B cell (primary cell): ENCODE results near the gene TTLL5. TPM values are rescaled to one million over a fixed set of nuclear protein-coding genes. Genes with fewer than 3 reads are reported as not detected.

ENCODE experiments used
- ATAC-seq: fragments of 200-7000 bp; cut with Tn5 transposase; one replicate; pipeline ENCODE4 v1.10.0; 2021; ENCODE audit warnings: low read depth, mild to moderate bottlenecking, moderate number of reproducible peaks, moderate library complexity
- CTCF ChIA-PET: fragments of 350-600 bp; sonication (Branson Sonifier 250); formaldehyde crosslinking; loops from one replicate; lab custom pipeline; 2021; ENCODE audit warnings: antibody characterized with exemption, inconsistent platforms; lab: Charles Lee
- POLR2A ChIA-PET: fragments of 350-600 bp; sonication (Branson Sonifier 250); formaldehyde crosslinking; loops from one replicate; lab custom pipeline; 2021; ENCODE audit warnings: antibody characterized with exemption; lab: Charles Lee
- DNase-seq: peaks from one replicate; pipeline ENCODE4 v3.0.0; 2013
- H2AFZ ChIP-seq: 2 replicates; pipeline ENCODE4 v1.6.1; 2012; ENCODE audit warnings: mild to moderate bottlenecking, low read depth, low read length; ENCODE audit not compliant: insufficient read depth, poor library complexity, severe bottlenecking
- H3K27ac ChIP-seq, 2 donors: 1 replicate in 1 of 2; 2 replicates in 1 of 2; pipeline ENCODE4 v1.5.1; 2012 to 2013; ENCODE audit warnings: low read length in 2 of 2, mild to moderate bottlenecking in 2 of 2, moderate library complexity in 1 of 2
- H3K27me3 ChIP-seq, 4 experiments: fragments of 200-600 bp in 1 of 4; sonication (generic) in 1 of 4; replicated peaks in 1 of 4; 1 replicate in 2 of 4; 2 replicates in 2 of 4; pipeline versions ENCODE4 v1.6.1 to v1.7.0; 2013 to 2016; ENCODE audit warnings: low read length in 3 of 4, mild to moderate bottlenecking in 2 of 4, mixed read lengths in 1 of 4, moderate library complexity in 1 of 4; ENCODE audit not compliant: insufficient read depth in 4 of 4, control insufficient read depth in 3 of 4; ENCODE audit errors: control extremely low read depth in 1 of 4
- H3K36me3 ChIP-seq, 2 experiments: replicated peaks in 1 of 2; 1 replicate in 1 of 2; 2 replicates in 1 of 2; pipeline versions ENCODE4 v1.6.1 to v1.7.1; 2013; ENCODE audit warnings: low read length in 1 of 2; ENCODE audit not compliant: insufficient read depth in 2 of 2, control insufficient read depth in 1 of 2; ENCODE audit errors: control extremely low read depth in 1 of 2, extremely low read depth in 1 of 2
- H3K4me1 ChIP-seq, 2 donors: fragments of 200-600 bp in 1 of 2; sonication (generic) in 1 of 2; 1 replicate in 1 of 2; 2 replicates in 1 of 2; pipeline versions ENCODE4 v1.5.1 to v1.6.1; 2013 to 2017; ENCODE audit warnings: low read length in 2 of 2; ENCODE audit not compliant: control insufficient read depth in 2 of 2, insufficient read depth in 2 of 2
- H3K4me2 ChIP-seq: replicated peaks from 2 replicates; pipeline ENCODE3; 2012; ENCODE audit warnings: mild to moderate bottlenecking, low read depth, low read length; ENCODE audit not compliant: poor library complexity, severe bottlenecking
- H3K4me3 ChIP-seq, 5 experiments: fragments of 200-600 bp in 1 of 5; sonication (generic) in 1 of 5; 1 replicate in 3 of 5; 2 replicates in 2 of 5; pipeline versions ENCODE4 v1.5.1 to v1.7.0; 2011 to 2016; ENCODE audit warnings: low read length in 4 of 5, mild to moderate bottlenecking in 4 of 5, low read depth in 2 of 5, control low read depth in 1 of 5, moderate library complexity in 1 of 5; ENCODE audit not compliant: insufficient read depth in 1 of 5; ENCODE audit errors: control extremely low read depth in 1 of 5, extremely low read depth in 1 of 5
- H3K79me2 ChIP-seq: fragments of 200-600 bp; sonication (generic); one replicate; pipeline ENCODE4 v1.6.0; 2016; ENCODE audit warnings: low read length; ENCODE audit not compliant: control insufficient read depth, insufficient read depth
- H3K9ac ChIP-seq: fragments of 200-600 bp; sonication (generic); 2 replicates; pipeline ENCODE4 v1.6.1; 2017; ENCODE audit warnings: mild to moderate bottlenecking, low read length, moderate library complexity
- H3K9me3 ChIP-seq, 3 donors: one replicate each; pipeline versions ENCODE4 v1.6.1 to v1.7.1; 2013; ENCODE audit warnings: low read length in 2 of 3; ENCODE audit not compliant: control insufficient read depth in 2 of 3, insufficient read depth in 1 of 3; ENCODE audit errors: control extremely low read depth in 1 of 3
- H4K20me1 ChIP-seq: 2 replicates; pipeline ENCODE4 v1.6.0; 2012; ENCODE audit warnings: mild to moderate bottlenecking, low read length; ENCODE audit not compliant: insufficient read depth, control insufficient read depth, poor library complexity, severe bottlenecking
- H3K27ac Mint-ChIP-seq: one replicate; pipeline ENCODE4 v1.8.0; 2021; ENCODE audit warnings: mixed read lengths
- H3K27me3 Mint-ChIP-seq: one replicate; pipeline ENCODE4 v1.8.0; 2021; ENCODE audit warnings: mixed read lengths
- H3K4me1 Mint-ChIP-seq: one replicate; pipeline ENCODE4 v1.8.0; 2021; ENCODE audit warnings: mixed read lengths
- H3K4me3 Mint-ChIP-seq: one replicate; pipeline ENCODE4 v1.8.0; 2021; ENCODE audit warnings: mixed read lengths
- H3K9me3 Mint-ChIP-seq: one replicate; pipeline ENCODE4 v1.8.0; 2022; ENCODE audit warnings: mixed read lengths; ENCODE audit not compliant: insufficient read depth
- CTCF ChIP-seq: fragments of 200-600 bp; IDR thresholded peaks from one replicate; pipeline ENCODE4 v1.8.0; 2022; ENCODE audit warnings: antibody characterized with exemption, mild to moderate bottlenecking
- EZH2 ChIP-seq: IDR thresholded peaks from 2 replicates; pipeline ENCODE4 v1.6.1; 2012; ENCODE audit warnings: borderline replicate concordance, low read depth, mild to moderate bottlenecking, moderate library complexity, low read length; ENCODE audit not compliant: insufficient read depth, poor library complexity, severe bottlenecking
- WGBS: methylation state at CpG from one replicate; pipeline ENCODE4 v1.1.5; 2013; ENCODE audit warnings: missing lambda C conversion rate; ENCODE audit not compliant: insufficient coverage; 5-methylcytosine and 5-hydroxymethylcytosine counted together
- intact Hi-C: fragments of 100-400 bp; cut with micrococcal nuclease; formaldehyde crosslinking; loops from one replicate; pipeline ENCODE4 v1.10.0; 2022
- polyA plus RNA-seq: library from polyadenylated mRNA; depleted of rRNA; stranded (reverse); fragments of >200 nt; gene quantifications from 2 replicates; pipeline ENCODE4 v1.2.3, GENCODE V29; 2012
- total RNA-seq, 2 donors: library from RNA; stranded (reverse); fragments of 120-200 nt in 1 of 2; gene quantifications; 1 replicate in 1 of 2; 2 replicates in 1 of 2; pipeline versions ENCODE4 v1.2.3 to v1.2.4, GENCODE V29; 2013 to 2022

The TTLL5 gene
- total and polyA plus RNA-seq, 2 donors (not counting 1 experiment from before 2014, with no cell fraction given), result 10.9 to 50.9 TPM

- WGBS, result 100% methylated on average over 5 of the region's 5 CpGs
- Histone ChIP-seq H3K9me3 (no peaks in the 10 kb centered on the region), H3K79me2 (no peaks in the 10 kb centered on the region), H3K4me1 (no peaks in the 10 kb centered on the region), H4K20me1 (no peaks in the 10 kb centered on the region), H3K4me3 (no peak overlapping the region), H3K9ac (no peak overlapping the region), H3K4me2 (no peak overlapping the region), H3K27ac (no peak overlapping the region), H3K27me3 (no peaks in the 10 kb centered on the region), H3K36me3 (no peaks in the 10 kb centered on the region), H2AFZ (no peak overlapping the region)
- CTCF ChIA-PET, result no interaction called here
- H3K9me3 Mint-ChIP-seq, result no peaks in the 10 kb centered on the region
- POLR2A ChIA-PET, result no interaction called here
- TF ChIP-seq EZH2 (no peak), CTCF (no peak)
- ATAC-seq, result no peak
- H3K27ac Mint-ChIP-seq, result no peak overlapping the region
- no peak overlapping the region for H3K4me3 Mint-ChIP-seq
- intact Hi-C loops, result no loop called here
- no peaks in the 10 kb centered on the region for H3K27me3 Mint-ChIP-seq
- no peak for DNase-seq
- no peaks in the 10 kb centered on the region for H3K4me1 Mint-ChIP-seq
Observed at GRCh38 chr14:75946785-75947184, 285.7 kb downstream of the TTLL5 start.

- no peaks in the 10 kb centered on the region for H3K79me2 ChIP-seq
- ATAC-seq (no peak), DNase-seq (no peak)
- no peak overlapping the region for H2AFZ ChIP-seq
- H3K27ac ChIP-seq, result no peak overlapping the region
- H3K4me3 ChIP-seq, result no peak overlapping the region
- no peaks in the 10 kb centered on the region for H3K36me3 ChIP-seq
- Mint-ChIP-seq H3K27ac (no peak overlapping the region), H3K4me1 (no peaks in the 10 kb centered on the region), H3K9me3 (peaks cover 3% of the 10 kb centered on the region), H3K4me3 (no peak overlapping the region), H3K27me3 (no peaks in the 10 kb centered on the region)
- 100% methylated on average over 1 of the region's 3 CpGs for WGBS
- H3K27me3 ChIP-seq, result no peaks in the 10 kb centered on the region
- ChIA-PET CTCF (no interaction called here), POLR2A (no interaction called here)
- intact Hi-C loops, result no loop called here
- TF ChIP-seq EZH2, result no peak
- no peak for TF ChIP-seq CTCF
- peaks cover 0 to 3% (median 1%) of the 10 kb centered on the region in 3 donors for H3K9me3 ChIP-seq
- H4K20me1 ChIP-seq, result no peaks in the 10 kb centered on the region
- no peaks in the 10 kb centered on the region for H3K4me1 ChIP-seq
- no peak overlapping the region for H3K9ac ChIP-seq
- H3K4me2 ChIP-seq, result no peak overlapping the region
Observed at GRCh38 chr14:75952489-75952888, 291.4 kb downstream of the TTLL5 start.
